GM12873 (cell line): ENCODE measurements around the gene SIX5.

ENCODE experiments used
- CTCF ChIP-seq: IDR thresholded peaks from 2 replicates; pipeline ENCODE4 v1.5.1; 2012; ENCODE audit warnings: low read depth, mild to moderate bottlenecking, moderate library complexity, low read length, control low read depth; ENCODE audit not compliant: insufficient read depth; ENCODE audit errors: missing control alignments

Gene SIX5

GRCh38 chr19:45814166-45814780 lies 45.2 kb upstream of the SIX5 start:
- TF ChIP-seq CTCF = no peak

GRCh38 chr19:45812297-45812696 lies 43.2 kb upstream of the SIX5 start:
- TF ChIP-seq CTCF = no peak

GRCh38 chr19:45809643-45810159 lies 40.6 kb upstream of the SIX5 start:
- TF ChIP-seq CTCF = no peak

- TF ChIP-seq CTCF = no peak
Measured at GRCh38 chr19:45805719-45806118, 36.7 kb upstream of the SIX5 start.

GRCh38 chr19:45804959-45805230 lies 35.8 kb upstream of the SIX5 start:
- TF ChIP-seq CTCF = no peak

GRCh38 chr19:45804140-45804958 lies 35.3 kb upstream of the SIX5 start:
- no peak for TF ChIP-seq CTCF

GRCh38 chr19:45801603-45802175 lies 32.6 kb upstream of the SIX5 start:
- TF ChIP-seq CTCF = no peak
